ENCODE measurements around the gene ZC3H14. TPM values are rescaled to one million over a fixed set of nuclear protein-coding genes. Genes with fewer than 3 reads are reported as not detected.
A peak's percentile ranks its signal among the peaks of the same experiment; 100 is the strongest.

Gene ZC3H14
- total RNA-seq, 1 experiment from 2014 or later: 90.6 TPM

DNA sequence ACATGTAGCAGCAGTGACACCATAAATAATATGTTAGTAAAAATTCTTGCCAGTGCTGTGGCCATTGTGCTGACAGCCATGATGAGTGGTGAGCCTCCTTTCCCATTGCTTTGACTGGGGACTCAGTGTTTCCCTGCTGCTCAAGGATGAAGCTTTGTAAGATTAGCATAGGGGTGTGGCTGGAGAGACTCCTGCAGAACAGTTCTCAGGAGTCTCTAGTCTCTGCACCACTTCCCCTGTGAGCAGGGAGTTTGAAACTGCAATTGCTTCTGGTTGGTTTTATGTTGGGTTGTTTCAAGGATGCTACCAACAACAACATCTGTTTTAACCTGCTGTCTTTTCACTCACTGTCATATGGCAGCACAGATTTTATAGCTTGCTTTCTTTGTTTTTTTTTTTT, 41.4 kb downstream of the ZC3H14 start:
- Histone ChIP-seq H3K56ac (ENCODE audit: insufficient read length, low read depth, low read length) (no peak overlapping the region), H3K79me1 (ENCODE audit: insufficient read depth, low read depth, low read length, poor library complexity, severe bottlenecking) (no peaks in the 10 kb centered on the region), H3K79me2 (ENCODE audit: insufficient read depth, low read length) (no peaks in the 10 kb centered on the region), H2BK15ac (ENCODE audit: low read depth, low read length) (no peak overlapping the region), H2BK120ac (ENCODE audit: low read depth, low read length, poor library complexity, severe bottlenecking) (no peak overlapping the region), H2AK5ac (ENCODE audit: insufficient read length, low read length) (no peak overlapping the region), H4K91ac (ENCODE audit: insufficient read length, low read depth, low read length) (no peak overlapping the region), H3K9ac (ENCODE audit: extremely low read depth, insufficient read length, low read length) (no peak overlapping the region), H3T11ph (ENCODE audit: low read length) (no peak overlapping the region), H2BK5ac (ENCODE audit: insufficient read length, low read length) (no peak overlapping the region), H4K8ac (replicated peaks; ENCODE audit: insufficient read length, low read depth, low read length) (no peak overlapping the region), H4K5ac (ENCODE audit: insufficient read length, low read depth, low read length) (no peak overlapping the region), H2BK12ac (ENCODE audit: insufficient read length, low read depth, low read length) (no peak overlapping the region), H3K27me3 (ENCODE audit: insufficient read depth, low read length) (no peaks in the 10 kb centered on the region), H4K20me1 (ENCODE audit: control insufficient read depth, insufficient read depth, insufficient read length) (no peaks in the 10 kb centered on the region), H2AFZ (ENCODE audit: low read length) (no peak overlapping the region), H3K23me2 (ENCODE audit: insufficient read length, low read depth, low read length, poor library complexity, severe bottlenecking) (no peaks in the 10 kb centered on the region), H2BK20ac (ENCODE audit: low read depth, low read length, poor library complexity, severe bottlenecking) (no peak overlapping the region), H3K23ac (ENCODE audit: insufficient read length, low read depth, low read length) (no peak overlapping the region), H3K27ac (ENCODE audit: insufficient read length, low read depth, low read length) (no peak overlapping the region), H3K9me3 (ENCODE audit: control insufficient read depth, low read depth, low read length) (no peaks in the 10 kb centered on the region), H3K4me2 (ENCODE audit: insufficient read depth, insufficient read length, low read length) (no peak overlapping the region), H3K4ac (ENCODE audit: low read depth, low read length) (no peak overlapping the region), H3K4me1 (ENCODE audit: insufficient read depth, low read length) (no peaks in the 10 kb centered on the region; the same call in 1 of the 2 replicates), H3K14ac (ENCODE audit: insufficient read depth, low read length) (no peak overlapping the region), H3K18ac (ENCODE audit: insufficient read length, low read depth, low read length) (no peak overlapping the region)
- TF ChIP-seq, protein P1, sequence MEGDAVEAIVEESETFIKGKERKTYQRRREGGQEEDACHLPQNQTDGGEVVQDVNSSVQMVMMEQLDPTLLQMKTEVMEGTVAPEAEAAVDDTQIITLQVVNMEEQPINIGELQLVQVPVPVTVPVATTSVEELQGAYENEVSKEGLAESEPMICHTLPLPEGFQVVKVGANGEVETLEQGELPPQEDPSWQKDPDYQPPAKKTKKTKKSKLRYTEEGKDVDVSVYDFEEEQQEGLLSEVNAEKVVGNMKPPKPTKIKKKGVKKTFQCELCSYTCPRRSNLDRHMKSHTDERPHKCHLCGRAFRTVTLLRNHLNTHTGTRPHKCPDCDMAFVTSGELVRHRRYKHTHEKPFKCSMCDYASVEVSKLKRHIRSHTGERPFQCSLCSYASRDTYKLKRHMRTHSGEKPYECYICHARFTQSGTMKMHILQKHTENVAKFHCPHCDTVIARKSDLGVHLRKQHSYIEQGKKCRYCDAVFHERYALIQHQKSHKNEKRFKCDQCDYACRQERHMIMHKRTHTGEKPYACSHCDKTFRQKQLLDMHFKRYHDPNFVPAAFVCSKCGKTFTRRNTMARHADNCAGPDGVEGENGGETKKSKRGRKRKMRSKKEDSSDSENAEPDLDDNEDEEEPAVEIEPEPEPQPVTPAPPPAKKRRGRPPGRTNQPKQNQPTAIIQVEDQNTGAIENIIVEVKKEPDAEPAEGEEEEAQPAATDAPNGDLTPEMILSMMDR (conservative IDR thresholded peaks at IDR 0.05): no peak
- DNase-seq: no peak
- H3K4me1 Mint-ChIP-seq: peaks cover 0 to 14% of the 10 kb centered on the region in 2 experiments; a peak in 2 of 4 replicates
- H3K27me3 Mint-ChIP-seq (ENCODE audit: low read depth): no peaks in the 10 kb centered on the region
- no peak overlapping the region for H3K4me3 Mint-ChIP-seq
- H3K27ac Mint-ChIP-seq: peak overlapping the region in 1 of 3 experiments; percentile 37; a peak in 1 of 7 replicates
- peaks cover 0 to 11% of the 10 kb centered on the region in 2 experiments; a peak in 1 of 5 replicates for H3K9me3 Mint-ChIP-seq
- H3K36me3 Mint-ChIP-seq (ENCODE audit: insufficient read depth in 1 of 3, low read depth in 3 of 3): peaks cover 47 to 94% (median 92%) of the 10 kb centered on the region in 3 experiments
